Upper lobe of right lung (tissue), 1 donor: ENCODE data around the gene MRPL54. TPM values are rescaled to one million over a fixed set of nuclear protein-coding genes. Genes with fewer than 3 reads are reported as not detected.

Experiments
- ATAC-seq: fragments of 200-7000 bp; cut with Tn5 transposase; one replicate; pipeline ENCODE4 v1.9.1; 2020; ENCODE audit warnings: mild to moderate bottlenecking, moderate library complexity
- DNase-seq: peaks from one replicate; pipeline ENCODE4 v3.0.0-alpha.2; 2020
- H3K27ac ChIP-seq: fragments of 200-600 bp; one replicate; pipeline ENCODE4 v1.8.0; 2022
- H3K27me3 ChIP-seq: fragments of 200-600 bp; one replicate; pipeline ENCODE4 v1.8.0; 2022; ENCODE audit warnings: mild to moderate bottlenecking
- H3K36me3 ChIP-seq: fragments of 200-600 bp; one replicate; pipeline ENCODE4 v1.8.0; 2022
- H3K4me1 ChIP-seq: fragments of 200-600 bp; one replicate; pipeline ENCODE4 v1.8.0; 2022
- H3K4me3 ChIP-seq: fragments of 200-600 bp; one replicate; pipeline ENCODE4 v1.8.0; 2022; ENCODE audit warnings: mild to moderate bottlenecking
- H3K9me3 ChIP-seq: fragments of 200-600 bp; one replicate; pipeline ENCODE4 v1.8.0; 2022
- CTCF ChIP-seq: fragments of 200-600 bp; IDR thresholded peaks from one replicate; pipeline ENCODE4 v1.8.0; 2022; ENCODE audit warnings: antibody characterized with exemption
- intact Hi-C: fragments of 100-400 bp; cut with DNase I; formaldehyde crosslinking; loops from one replicate; pipeline ENCODE4 v1.11.0; 2022
- total RNA-seq: library from RNA; stranded (reverse); fragmentation: NEBNext Ultra II Directional; extraction: Animal tissue kit (Norgen Biotek cat#: 25700); gene quantifications from one replicate; pipeline ENCODE4 v1.2.1, GENCODE V29; 2021
- donor health status: DM: no; HTN: yes; CAD: no; lungs with severe emphysema.

MRPL54 gene
- total RNA-seq, 1 donor from 2014 or later, result 59.7 TPM

GRCh38 chr19:3776479-3777040 is 14.1 kb downstream of the MRPL54 start:
- H3K27ac ChIP-seq, result no peak overlapping the region
- H3K4me1 ChIP-seq, result no peaks in the 10 kb centered on the region
- H3K27me3 ChIP-seq, result no peaks in the 10 kb centered on the region
- intact Hi-C loops, result no loop called here
- no peak overlapping the region for H3K4me3 ChIP-seq
- no peak for ATAC-seq
- no peak for DNase-seq
- H3K9me3 ChIP-seq, result peaks cover 7% of the 10 kb centered on the region
- no peaks in the 10 kb centered on the region for H3K36me3 ChIP-seq
- TF ChIP-seq CTCF, result no peak

- intact Hi-C loops, result no loop called here
- no peak for ATAC-seq
- H3K27me3 ChIP-seq, result no peaks in the 10 kb centered on the region
- no peak overlapping the region for H3K4me3 ChIP-seq
- TF ChIP-seq CTCF, result no peak
- H3K27ac ChIP-seq, result no peak overlapping the region
- H3K4me1 ChIP-seq, result no peaks in the 10 kb centered on the region
- H3K36me3 ChIP-seq, result no peaks in the 10 kb centered on the region
- H3K9me3 ChIP-seq, result peaks cover 14% of the 10 kb centered on the region
- DNase-seq, result no peak
Measured at GRCh38 chr19:3778104-3778867, 15.8 kb downstream of the MRPL54 start.

DNA sequence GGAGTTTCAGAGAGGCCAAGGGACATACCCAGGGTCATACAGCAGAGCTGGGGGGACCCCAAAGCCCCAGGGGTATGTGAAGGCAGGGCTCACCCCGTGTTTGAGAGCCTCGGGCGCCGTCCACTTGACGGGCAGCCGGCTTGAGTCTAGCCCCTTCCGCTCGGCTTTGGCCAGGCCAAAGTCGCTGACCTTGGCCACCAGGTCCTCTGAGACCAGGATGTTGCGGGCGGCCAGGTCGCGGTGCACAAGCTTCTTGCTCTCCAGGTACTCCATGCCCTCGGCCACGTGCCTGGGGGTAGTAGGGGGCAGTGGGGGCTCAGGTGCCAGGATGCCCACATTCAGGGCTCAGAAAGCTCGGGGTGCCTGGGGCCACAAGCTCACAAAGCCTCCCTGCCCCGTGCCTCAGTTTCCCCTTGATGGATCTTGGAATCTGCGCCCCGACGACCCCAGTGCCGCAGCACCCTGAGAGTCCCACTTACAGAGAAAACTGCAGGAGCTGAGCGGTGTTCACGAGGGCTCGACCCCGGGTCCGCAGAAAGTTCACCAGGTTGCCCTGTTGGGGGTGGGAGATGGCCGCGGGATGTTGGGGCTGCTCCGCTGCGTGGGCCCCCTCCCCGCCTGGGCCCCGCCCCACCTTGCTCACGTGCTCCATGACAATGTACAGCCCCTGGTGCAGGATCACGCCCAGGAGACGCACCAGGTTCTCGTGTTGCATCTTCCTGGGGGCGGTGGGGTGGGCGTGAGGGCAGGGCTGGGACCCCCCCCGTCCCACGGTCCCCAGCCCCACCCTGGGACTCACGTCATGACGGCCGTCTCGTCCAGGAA is 16.6 kb downstream of the MRPL54 start:
- Histone ChIP-seq H3K27me3 (peaks cover 5% of the 10 kb centered on the region), H3K27ac (no peak overlapping the region), H3K4me3 (no peak overlapping the region), H3K9me3 (peaks cover 14% of the 10 kb centered on the region), H3K4me1 (no peaks in the 10 kb centered on the region), H3K36me3 (no peaks in the 10 kb centered on the region)
- no peak for ATAC-seq
- no peak for TF ChIP-seq CTCF
- intact Hi-C loops, result no loop called here
- DNase-seq, result no peak

GRCh38 chr19:3780786-3781304 is 18.4 kb downstream of the MRPL54 start:
- peaks cover 14% of the 10 kb centered on the region for H3K9me3 ChIP-seq
- H3K27ac ChIP-seq, result no peak overlapping the region
- no peak overlapping the region for H3K4me3 ChIP-seq
- ATAC-seq (no peak), DNase-seq (no peak)
- no peak for TF ChIP-seq CTCF
- H3K27me3 ChIP-seq, result peaks cover 7% of the 10 kb centered on the region
- H3K4me1 ChIP-seq, result no peaks in the 10 kb centered on the region
- intact Hi-C loops, result no loop called here
- H3K36me3 ChIP-seq, result no peaks in the 10 kb centered on the region

GRCh38 chr19:3781603-3782002 is 19.1 kb downstream of the MRPL54 start:
- no peak for TF ChIP-seq CTCF
- Histone ChIP-seq H3K27ac (no peak overlapping the region), H3K4me1 (no peaks in the 10 kb centered on the region), H3K4me3 (no peak overlapping the region), H3K27me3 (peaks cover 7% of the 10 kb centered on the region), H3K9me3 (peaks cover 14% of the 10 kb centered on the region), H3K36me3 (no peaks in the 10 kb centered on the region)
- intact Hi-C loops, result no loop called here
- no peak for ATAC-seq
- DNase-seq, result no peak
